Common myeloid progenitor, CD34-positive (primary cell): ENCODE measurements around the gene ALG12.
A peak's percentile ranks its signal among the peaks of the same experiment; 100 is the strongest.

Source experiments
- CTCF ChIA-PET: fragments of 350-600 bp; sonication (Branson Sonifier 250); formaldehyde crosslinking; loops from one replicate; lab custom pipeline; 2021; ENCODE audit warnings: antibody characterized with exemption; lab: Charles Lee
- POLR2A ChIA-PET: fragments of 350-600 bp; sonication (Branson Sonifier 250); formaldehyde crosslinking; loops from one replicate; lab custom pipeline; 2021; ENCODE audit warnings: antibody characterized with exemption; lab: Charles Lee
- DNase-seq, 3 donors: peaks; one replicate each; pipeline versions ENCODE4 v3.0.0 to v3.0.0-alpha.2; 2013
- H3K27ac ChIP-seq, 2 experiments: 1 replicate in 1 of 2; 2 replicates in 1 of 2; pipeline ENCODE4 v1.7.0; 2013; ENCODE audit warnings: inconsistent platforms in 2 of 2, low read length in 2 of 2, mild to moderate bottlenecking in 2 of 2, low read depth in 1 of 2, moderate library complexity in 1 of 2; ENCODE audit not compliant: severe bottlenecking in 2 of 2, insufficient read depth in 1 of 2, poor library complexity in 1 of 2
- H3K27me3 ChIP-seq, 5 experiments: replicated peaks in 2 of 5; 1 replicate in 3 of 5; 2 replicates in 2 of 5; pipeline versions ENCODE4 v1.6.1 to v1.7.0; 2013; ENCODE audit warnings: low read length in 4 of 5, mild to moderate bottlenecking in 2 of 5, moderate library complexity in 2 of 5, inconsistent platforms in 1 of 5; ENCODE audit not compliant: insufficient read depth in 5 of 5, control insufficient read depth in 4 of 5
- H3K36me3 ChIP-seq, 4 experiments: 1 replicate in 2 of 4; 2 replicates in 2 of 4; pipeline versions ENCODE4 v1.6.1 to v1.7.0; 2013; ENCODE audit warnings: low read length in 3 of 4, control low read depth in 1 of 4, mild to moderate bottlenecking in 1 of 4; ENCODE audit not compliant: control insufficient read depth in 4 of 4, insufficient read depth in 4 of 4
- H3K4me1 ChIP-seq, 4 experiments: 1 replicate in 3 of 4; 2 replicates in 1 of 4; pipeline versions ENCODE4 v1.6.1 to v1.7.1; 2013; ENCODE audit warnings: low read length in 3 of 4, mild to moderate bottlenecking in 3 of 4, control low read depth in 1 of 4, inconsistent platforms in 1 of 4, moderate library complexity in 1 of 4; ENCODE audit not compliant: control insufficient read depth in 4 of 4, insufficient read depth in 4 of 4; ENCODE audit errors: control extremely low read depth in 1 of 4
- H3K4me3 ChIP-seq, 7 experiments: 1 replicate in 4 of 7; 2 replicates in 3 of 7; pipeline versions ENCODE4 v1.5.1 to v1.7.0; 2013; ENCODE audit warnings: mild to moderate bottlenecking in 7 of 7, low read length in 6 of 7, moderate library complexity in 6 of 7, inconsistent platforms in 2 of 7, low read depth in 2 of 7, control low read depth in 1 of 7; ENCODE audit not compliant: insufficient read depth in 4 of 7, control insufficient read depth in 1 of 7; ENCODE audit errors: extremely low read depth in 1 of 7
- H3K9me3 ChIP-seq, 5 experiments: 1 replicate in 4 of 5; 2 replicates in 1 of 5; pipeline versions ENCODE4 v1.6.1 to v1.7.1; 2013; ENCODE audit warnings: low read length in 4 of 5, mild to moderate bottlenecking in 2 of 5, inconsistent platforms in 1 of 5, low read depth in 1 of 5, moderate library complexity in 1 of 5; ENCODE audit not compliant: control insufficient read depth in 4 of 5, insufficient read depth in 2 of 5; ENCODE audit errors: control extremely low read depth in 1 of 5
- WGBS: methylation state at CpG from one replicate; pipeline ENCODE4 v1.1.5; 2013; ENCODE audit not compliant: insufficient coverage; 5-methylcytosine and 5-hydroxymethylcytosine counted together

Gene ALG12

DNA sequence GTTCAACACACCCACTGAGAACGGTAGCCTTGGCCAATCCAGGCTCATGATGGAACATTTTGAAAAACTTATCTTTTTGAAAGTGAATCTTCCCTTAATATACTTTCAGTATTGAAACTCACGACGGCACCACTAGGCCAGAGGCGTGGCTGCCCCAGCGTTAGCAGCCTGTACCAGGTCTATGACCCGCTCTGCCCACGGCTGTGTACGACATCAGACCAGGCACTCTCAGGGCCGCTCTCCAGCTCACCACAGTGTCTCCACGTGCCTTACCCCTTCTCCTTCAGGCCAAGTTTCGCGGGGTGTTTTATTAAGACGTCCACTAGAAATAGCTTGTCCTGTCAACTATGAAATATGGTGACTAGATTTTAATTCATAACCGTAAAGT is 31.2 kb downstream of the ALG12 start:
- CTCF ChIA-PET = interaction anchor here (0.7 to 1.2 kb wide), 3 partner anchors 10 to 27 kb away, joined by 3 read pairs; no protein-coding TSS in a partner anchor
- H3K27ac ChIP-seq = no peak overlapping the region
- H3K4me1 ChIP-seq = no peaks in the 10 kb centered on the region
- H3K4me3 ChIP-seq = no peak overlapping the region
- peaks cover 4 to 41% (median 24%) of the 10 kb centered on the region in 5 experiments for H3K9me3 ChIP-seq
- peaks cover 34 to 93% (median 74%) of the 10 kb centered on the region in 4 experiments for H3K36me3 ChIP-seq
- 98% methylated on average over 10 of the region's 14 CpGs for WGBS
- no peak for DNase-seq
- POLR2A ChIA-PET = interaction anchor here (0.6 kb wide), 1 partner anchor 501 kb away, joined by 3 read pairs; no protein-coding TSS in a partner anchor
- H3K27me3 ChIP-seq = no peaks in the 10 kb centered on the region

DNA sequence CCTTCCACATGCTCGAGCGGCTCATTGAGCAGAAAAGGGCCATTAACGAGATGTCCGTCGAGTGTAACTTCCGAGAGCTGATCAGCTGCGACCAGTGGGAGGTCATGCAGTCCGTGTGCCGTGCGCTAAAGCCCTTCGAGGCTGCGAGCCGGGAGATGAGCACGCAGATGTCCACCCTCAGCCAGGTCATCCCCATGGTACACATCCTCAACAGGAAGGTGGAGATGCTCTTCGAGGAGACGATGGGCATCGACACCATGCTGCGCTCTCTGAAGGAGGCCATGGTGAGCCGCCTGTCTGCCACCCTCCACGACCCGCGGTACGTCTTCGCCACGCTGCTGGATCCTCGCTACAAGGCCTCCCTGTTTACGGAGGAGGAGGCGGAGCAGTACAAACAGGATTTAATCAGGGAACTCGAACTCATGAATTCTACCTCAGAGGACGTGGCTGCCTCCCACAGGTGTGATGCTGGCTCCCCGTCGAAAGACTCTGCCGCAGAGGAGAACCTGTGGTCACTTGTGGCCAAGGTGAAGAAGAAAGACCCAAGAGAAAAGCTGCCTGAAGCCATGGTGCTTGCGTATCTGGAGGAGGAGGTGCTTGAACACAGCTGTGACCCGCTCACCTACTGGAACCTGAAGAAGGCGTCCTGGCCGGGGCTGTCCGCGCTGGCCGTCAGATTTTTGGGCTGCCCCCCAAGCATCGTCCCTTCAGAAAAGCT is 31.7 kb downstream of the ALG12 start:
- Histone ChIP-seq H3K27me3 (no peaks in the 10 kb centered on the region), H3K27ac (no peak overlapping the region), H3K4me1 (peaks cover 0 to 4% (median 0%) of the 10 kb centered on the region in 4 experiments), H3K4me3 (no peak overlapping the region), H3K36me3 (peaks cover 32 to 91% (median 73%) of the 10 kb centered on the region in 4 experiments), H3K9me3 (peaks cover 4 to 39% (median 24%) of the 10 kb centered on the region in 5 experiments)
- DNase-seq = no peak
- ChIA-PET POLR2A (no interaction called here), CTCF (interaction anchor here (0.9 to 1.3 kb wide), 3 partner anchors 9 to 14 kb away, joined by 3 to 4 read pairs (median 3); no protein-coding TSS in a partner anchor)
- 98% methylated on average over 40 of the region's 41 CpGs for WGBS

DNA sequence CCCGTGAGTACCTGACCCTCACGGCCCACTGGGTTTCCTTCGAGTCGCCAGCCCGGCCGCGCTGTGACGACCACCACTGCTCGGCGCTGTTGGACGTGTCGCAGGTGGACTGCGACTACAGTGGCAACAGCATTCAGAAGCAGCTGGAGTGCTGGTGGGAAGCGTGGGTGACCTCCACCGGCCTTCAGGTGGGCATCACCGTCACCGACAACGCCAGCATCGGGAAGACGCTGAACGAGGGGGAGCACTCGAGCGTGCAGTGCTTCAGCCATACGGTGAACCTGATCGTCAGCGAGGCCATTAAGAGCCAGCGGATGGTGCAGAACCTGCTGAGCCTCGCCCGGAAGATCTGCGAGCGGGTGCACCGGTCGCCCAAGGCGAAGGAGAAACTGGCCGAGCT is 32.4 kb downstream of the ALG12 start:
- Histone ChIP-seq H3K27ac (no peak overlapping the region), H3K36me3 (peaks cover 26 to 85% (median 68%) of the 10 kb centered on the region in 4 experiments), H3K4me1 (peaks cover 0 to 5% (median 0%) of the 10 kb centered on the region in 4 experiments), H3K9me3 (peaks cover 3 to 33% (median 22%) of the 10 kb centered on the region in 5 experiments), H3K4me3 (no peak overlapping the region), H3K27me3 (no peaks in the 10 kb centered on the region)
- WGBS = 97% methylated on average over 35 of the region's 35 CpGs
- CTCF ChIA-PET = interaction anchor here (0.9 to 1.3 kb wide), 3 partner anchors 9 to 26 kb away, joined by 3 to 4 read pairs (median 3); no protein-coding TSS in a partner anchor
- DNase-seq = no peak
- POLR2A ChIA-PET = no interaction called here

DNA sequence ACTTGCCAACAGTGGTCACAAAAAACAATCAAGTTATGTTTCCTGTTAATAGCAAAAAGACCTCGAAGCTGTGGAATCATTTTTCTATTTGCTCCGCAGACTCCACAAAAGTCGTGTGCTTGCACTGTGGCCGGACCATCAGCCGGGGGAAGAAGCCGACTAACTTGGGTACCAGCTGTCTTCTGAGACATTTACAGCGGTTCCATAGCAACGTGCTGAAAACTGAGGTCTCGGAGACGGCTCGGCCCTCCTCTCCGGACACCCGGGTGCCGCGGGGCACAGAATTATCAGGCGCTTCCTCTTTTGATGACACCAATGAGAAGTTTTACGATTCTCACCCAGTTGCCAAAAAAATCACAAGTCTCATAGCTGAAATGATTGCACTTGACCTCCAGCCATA is 33.0 kb downstream of the ALG12 start:
- 95% methylated on average over 17 of the region's 17 CpGs for WGBS
- POLR2A ChIA-PET = interaction anchor here (0.8 kb wide), 1 partner anchor 31 kb away, joined by 3 read pairs; no protein-coding TSS in a partner anchor
- no peaks in the 10 kb centered on the region for H3K27me3 ChIP-seq
- no peak overlapping the region for H3K27ac ChIP-seq
- CTCF ChIA-PET = interaction anchor here (0.9 to 1.3 kb wide), 3 partner anchors 8 to 26 kb away, joined by 3 to 4 read pairs (median 3); no protein-coding TSS in a partner anchor
- H3K36me3 ChIP-seq = peaks cover 24 to 79% (median 64%) of the 10 kb centered on the region in 4 experiments
- H3K4me1 ChIP-seq = peaks cover 0 to 6% (median 0%) of the 10 kb centered on the region in 4 experiments
- H3K4me3 ChIP-seq = no peak overlapping the region
- peaks cover under 1 to 27% (median 16%) of the 10 kb centered on the region in 5 experiments for H3K9me3 ChIP-seq
- no peak for DNase-seq

DNA sequence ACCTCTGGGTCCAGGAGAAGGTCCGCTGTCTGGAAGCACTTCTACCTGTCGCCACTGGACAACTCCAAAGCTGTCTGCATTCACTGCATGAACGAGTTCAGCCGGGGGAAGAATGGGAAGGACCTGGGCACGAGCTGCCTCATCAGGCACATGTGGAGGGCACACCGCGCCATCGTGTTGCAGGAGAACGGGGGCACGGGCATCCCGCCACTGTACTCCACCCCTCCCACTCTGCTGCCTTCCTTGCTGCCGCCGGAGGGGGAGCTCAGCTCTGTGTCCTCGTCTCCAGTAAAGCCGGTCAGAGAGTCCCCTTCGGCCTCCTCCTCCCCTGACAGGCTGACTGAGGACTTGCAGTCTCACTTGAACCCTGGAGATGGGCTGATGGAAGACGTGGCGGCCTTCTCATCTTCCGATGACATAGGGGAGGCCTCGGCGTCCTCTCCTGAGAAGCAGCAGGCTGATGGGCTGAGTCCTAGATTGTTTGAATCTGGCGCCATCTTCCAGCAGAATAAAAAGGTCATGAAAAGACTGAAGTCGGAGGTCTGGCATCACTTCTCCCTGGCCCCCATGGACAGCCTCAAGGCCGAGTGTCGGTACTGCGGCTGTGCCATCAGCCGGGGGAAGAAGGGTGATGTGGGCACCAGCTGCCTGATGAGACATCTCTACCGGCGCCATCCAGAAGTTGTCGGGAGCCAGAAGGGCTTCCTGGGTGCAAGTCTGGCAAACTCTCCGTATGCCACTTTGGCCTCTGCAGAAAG is 33.6 kb downstream of the ALG12 start:
- Histone ChIP-seq H3K36me3 (peaks cover 24 to 73% (median 59%) of the 10 kb centered on the region in 4 experiments), H3K4me3 (no peak overlapping the region), H3K27ac (no peak overlapping the region), H3K4me1 (peaks cover 0 to 10% (median 0%) of the 10 kb centered on the region in 4 experiments), H3K9me3 (peaks cover 0 to 21% (median 11%) of the 10 kb centered on the region in 5 experiments), H3K27me3 (no peaks in the 10 kb centered on the region)
- POLR2A ChIA-PET = interaction anchor here (0.8 kb wide), 1 partner anchor 30 kb away, joined by 3 read pairs; no protein-coding TSS in a partner anchor
- CTCF ChIA-PET = interaction anchor here (1.0 kb wide), 1 partner anchor 11 kb away, joined by 3 read pairs; no protein-coding TSS in a partner anchor
- WGBS = 96% methylated on average over 31 of the region's 31 CpGs
- peak in 1 of 3 donors; percentile 30 for DNase-seq

DNA sequence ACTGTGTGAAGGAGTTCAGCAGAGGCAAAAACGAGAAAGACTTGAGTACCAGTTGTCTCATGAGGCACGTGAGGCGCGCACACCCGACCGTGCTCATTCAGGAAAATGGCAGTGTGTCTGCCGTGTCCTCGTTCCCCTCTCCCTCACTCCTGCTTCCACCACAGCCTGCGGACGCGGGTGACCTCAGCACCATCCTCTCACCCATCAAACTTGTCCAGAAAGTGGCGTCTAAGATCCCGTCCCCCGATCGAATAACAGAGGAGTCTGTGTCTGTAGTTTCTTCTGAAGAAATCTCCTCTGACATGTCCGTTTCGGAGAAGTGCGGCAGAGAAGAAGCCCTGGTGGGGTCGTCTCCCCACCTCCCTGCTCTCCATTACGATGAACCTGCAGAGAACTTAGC is 34.2 kb downstream of the ALG12 start:
- WGBS = 98% methylated on average over 18 of the region's 20 CpGs
- Histone ChIP-seq H3K4me3 (no peak overlapping the region), H3K4me1 (peaks cover 0 to 10% (median 0%) of the 10 kb centered on the region in 4 experiments), H3K27ac (no peak overlapping the region), H3K9me3 (peaks cover 0 to 16% (median 8%) of the 10 kb centered on the region in 5 experiments), H3K36me3 (peaks cover 19 to 67% (median 53%) of the 10 kb centered on the region in 4 experiments), H3K27me3 (no peaks in the 10 kb centered on the region)
- no peak for DNase-seq
- POLR2A ChIA-PET = no interaction called here
- CTCF ChIA-PET = no interaction called here
